HK-2 (cell line): ENCODE data around the gene PRXL2C.
"Not testable (repeated sequence)": the region's sequence is repeated elsewhere in the genome, so short reads cannot be mapped to it uniquely, and the experiment has no call there.

Experiments
- DNase-seq: peaks from one replicate; pipeline ENCODE4 v3.0.0-alpha.2; 2018; ENCODE audit not compliant: unreplicated experiment

PRXL2C gene

GRCh38 chr9:96649620-96650324 is 5.3 kb downstream of the PRXL2C start:
- no peak for DNase-seq

GRCh38 chr9:96646081-96646991 is 8.8 kb downstream of the PRXL2C start:
- no peak for DNase-seq

GRCh38 chr9:96644137-96644536 is 11.0 kb downstream of the PRXL2C start:
- no peak for DNase-seq

- DNase-seq, result no peak
Observed at GRCh38 chr9:96641514-96641913, 13.6 kb downstream of the PRXL2C start.

GRCh38 chr9:96638606-96639364 is 16.3 kb downstream of the PRXL2C start:
- DNase-seq, result no peak

GRCh38 chr9:96636368-96636767 is 18.7 kb downstream of the PRXL2C start:
- no peak for DNase-seq

- not testable (repeated sequence) for DNase-seq
Observed at GRCh38 chr9:96633579-96633978, 21.5 kb downstream of the PRXL2C start.

- DNase-seq, result no peak
Observed at GRCh38 chr9:96626912-96627311, 28.2 kb downstream of the PRXL2C start.

GRCh38 chr9:96621618-96622017 is 33.5 kb downstream of the PRXL2C start:
- DNase-seq, result no peak

GRCh38 chr9:96620832-96621269 is 34.3 kb downstream of the PRXL2C start:
- no peak for DNase-seq

GRCh38 chr9:96620181-96620514 is 35.0 kb downstream of the PRXL2C start:
- DNase-seq, result no peak

- DNase-seq, result peak; percentile 92
Observed at GRCh38 chr9:96619491-96620180, 35.5 kb downstream of the PRXL2C start, which contains the start of gene CDC14B. CDC14B (minus strand) TSS chr9:96619843; CDS start chr9:96619378, 465 bp downstream.

GRCh38 chr9:96619124-96619465 is 36.0 kb downstream of the PRXL2C start:
- no peak for DNase-seq

GRCh38 chr9:96618209-96619123 is 36.7 kb downstream of the PRXL2C start:
- peak; percentile 69 for DNase-seq

GRCh38 chr9:96617439-96618185 is 37.5 kb downstream of the PRXL2C start:
- no peak for DNase-seq

- no peak for DNase-seq
Observed at GRCh38 chr9:96616817-96617438, 38.2 kb downstream of the PRXL2C start.

- DNase-seq, result no peak
Observed at GRCh38 chr9:96615411-96615810, 39.7 kb downstream of the PRXL2C start.

GRCh38 chr9:96614664-96615063 is 40.5 kb downstream of the PRXL2C start:
- DNase-seq, result not testable (repeated sequence)

GRCh38 chr9:96612966-96613589 is 42.0 kb downstream of the PRXL2C start:
- no peak for DNase-seq
